Suprapubic skin (tissue), 4 donors: ENCODE measurements around the gene KYNU. TPM values are rescaled to one million over a fixed set of nuclear protein-coding genes. Genes with fewer than 3 reads are reported as not detected.

Experiments used
- DNase-seq, 2 donors: peaks; one replicate each; pipeline ENCODE4 v3.0.0-alpha.2; 2019; ENCODE audit warnings: low spot score in 2 of 2
- H3K27ac ChIP-seq: fragments of 200-600 bp; sonication (generic); one replicate; pipeline ENCODE4 v1.5.1; 2019
- H3K27me3 ChIP-seq: fragments of 200-600 bp; sonication (generic); one replicate; pipeline ENCODE4 v1.5.1; 2019
- H3K36me3 ChIP-seq: fragments of 200-600 bp; sonication (generic); one replicate; pipeline ENCODE4 v1.5.1; 2019
- H3K4me1 ChIP-seq: fragments of 200-600 bp; sonication (generic); one replicate; pipeline ENCODE4 v1.5.1; 2019
- H3K4me3 ChIP-seq: fragments of 200-600 bp; sonication (generic); one replicate; pipeline ENCODE4 v1.5.1; 2019; ENCODE audit warnings: mild to moderate bottlenecking
- H3K9me3 ChIP-seq: fragments of 200-600 bp; sonication (generic); one replicate; pipeline ENCODE4 v1.5.1; 2019
- CTCF ChIP-seq, 2 donors: fragments of 200-600 bp in 1 of 2; fragments of 450-650 bp in 1 of 2; sonication (generic) in 1 of 2; IDR thresholded peaks; one replicate each; pipeline ENCODE4 v1.5.1; 2016 to 2019; ENCODE audit warnings: antibody characterized with exemption in 2 of 2, mild to moderate bottlenecking in 1 of 2, moderate library complexity in 1 of 2
- EP300 ChIP-seq: sonication (generic); formaldehyde crosslinking; IDR thresholded peaks from one replicate; pipeline ENCODE4 v1.6.1; 2017; ENCODE audit warnings: antibody characterized with exemption
- POLR2A ChIP-seq, 2 donors: fragments of 450-650 bp; IDR thresholded peaks; one replicate each; pipeline ENCODE4 v1.6.1; 2017; ENCODE audit warnings: antibody characterized with exemption in 2 of 2, mild to moderate bottlenecking in 2 of 2, moderate library complexity in 2 of 2
- POLR2AphosphoS5 ChIP-seq, 3 donors: sonication (generic); formaldehyde crosslinking; IDR thresholded peaks; one replicate each; pipeline ENCODE4 v1.6.1; 2017; ENCODE audit warnings: antibody characterized with exemption in 3 of 3
- WGBS: methylation state at CpG from one replicate; pipeline ENCODE4 v1.1.5; 2018; 5-methylcytosine and 5-hydroxymethylcytosine counted together
- total RNA-seq, 4 donors: library from RNA; depleted of rRNA; stranded (reverse); fragments of >200 nt; gene quantifications; one replicate each; pipeline ENCODE4 v1.1.0, GENCODE V29; 2016

The KYNU gene
- total RNA-seq, 4 donors from 2014 or later, result 0.29 to 3.9 (median 2.0) TPM

GRCh38 chr2:142920571-142920970, 43.1 kb downstream of the KYNU start:
- Histone ChIP-seq H3K9me3 (no peaks in the 10 kb centered on the region), H3K4me1 (no peaks in the 10 kb centered on the region), H3K4me3 (no peak overlapping the region), H3K27ac (no peak overlapping the region), H3K27me3 (no peaks in the 10 kb centered on the region), H3K36me3 (no peaks in the 10 kb centered on the region)
- TF ChIP-seq POLR2AphosphoS5 (IDR thresholded peaks at IDR 0.05) (no peak), EP300 (no peak), CTCF (IDR thresholded peaks at IDR 0.05) (no peak), POLR2A (IDR thresholded peaks at IDR 0.05) (no peak)
- DNase-seq, result no peak
- WGBS, result 76% methylated on average over 3 of the region's 3 CpGs

- no peaks in the 10 kb centered on the region for H3K36me3 ChIP-seq
- H3K4me1 ChIP-seq, result no peaks in the 10 kb centered on the region
- H3K27ac ChIP-seq, result no peak overlapping the region
- 86% methylated on average over 4 of the region's 4 CpGs for WGBS
- no peak overlapping the region for H3K4me3 ChIP-seq
- no peak for TF ChIP-seq POLR2AphosphoS5 (IDR thresholded peaks at IDR 0.05)
- TF ChIP-seq EP300, result no peak
- TF ChIP-seq CTCF (IDR thresholded peaks at IDR 0.05), result no peak
- TF ChIP-seq POLR2A (IDR thresholded peaks at IDR 0.05), result no peak
- no peak for DNase-seq
- H3K27me3 ChIP-seq, result no peaks in the 10 kb centered on the region
- H3K9me3 ChIP-seq, result no peaks in the 10 kb centered on the region
Measured at GRCh38 chr2:142926445-142926844, 49.0 kb downstream of the KYNU start.

GRCh38 chr2:142930835-142931398, 53.5 kb downstream of the KYNU start:
- no peaks in the 10 kb centered on the region for H3K9me3 ChIP-seq
- H3K4me3 ChIP-seq, result no peak overlapping the region
- no peak for DNase-seq
- WGBS, result 94% methylated on average over 22 of the region's 22 CpGs
- no peaks in the 10 kb centered on the region for H3K36me3 ChIP-seq
- H3K27ac ChIP-seq, result no peak overlapping the region
- no peaks in the 10 kb centered on the region for H3K4me1 ChIP-seq
- TF ChIP-seq POLR2AphosphoS5 (IDR thresholded peaks at IDR 0.05) (no peak), CTCF (IDR thresholded peaks at IDR 0.05) (no peak), EP300 (no peak), POLR2A (IDR thresholded peaks at IDR 0.05) (no peak)
- no peaks in the 10 kb centered on the region for H3K27me3 ChIP-seq

GRCh38 chr2:142933916-142934315, 56.5 kb downstream of the KYNU start:
- 56% methylated on average over 5 of the region's 5 CpGs for WGBS
- no peak for TF ChIP-seq POLR2AphosphoS5 (IDR thresholded peaks at IDR 0.05)
- no peak for TF ChIP-seq EP300
- TF ChIP-seq POLR2A (IDR thresholded peaks at IDR 0.05), result no peak
- TF ChIP-seq CTCF (IDR thresholded peaks at IDR 0.05), result no peak
- H3K36me3 ChIP-seq, result no peaks in the 10 kb centered on the region
- no peaks in the 10 kb centered on the region for H3K4me1 ChIP-seq
- H3K9me3 ChIP-seq, result no peaks in the 10 kb centered on the region
- H3K4me3 ChIP-seq, result no peak overlapping the region
- no peaks in the 10 kb centered on the region for H3K27me3 ChIP-seq
- no peak for DNase-seq
- H3K27ac ChIP-seq, result no peak overlapping the region

GRCh38 chr2:142935563-142936089, 58.2 kb downstream of the KYNU start:
- 91% methylated on average over 10 of the region's 10 CpGs for WGBS

More at GRCh38 chr2:142935563-142936089, 58.2 kb downstream of the KYNU start:
- Histone ChIP-seq H3K4me1 (no peaks in the 10 kb centered on the region), H3K9me3 (no peaks in the 10 kb centered on the region), H3K36me3 (no peaks in the 10 kb centered on the region), H3K27ac (no peak overlapping the region), H3K4me3 (no peak overlapping the region), H3K27me3 (no peaks in the 10 kb centered on the region)
- DNase-seq, result no peak
- TF ChIP-seq POLR2AphosphoS5 (IDR thresholded peaks at IDR 0.05) (no peak), CTCF (IDR thresholded peaks at IDR 0.05) (no peak), POLR2A (IDR thresholded peaks at IDR 0.05) (no peak)
